ENCODE measurements around the gene DNMT3A.

DNMT3A gene

DNA sequence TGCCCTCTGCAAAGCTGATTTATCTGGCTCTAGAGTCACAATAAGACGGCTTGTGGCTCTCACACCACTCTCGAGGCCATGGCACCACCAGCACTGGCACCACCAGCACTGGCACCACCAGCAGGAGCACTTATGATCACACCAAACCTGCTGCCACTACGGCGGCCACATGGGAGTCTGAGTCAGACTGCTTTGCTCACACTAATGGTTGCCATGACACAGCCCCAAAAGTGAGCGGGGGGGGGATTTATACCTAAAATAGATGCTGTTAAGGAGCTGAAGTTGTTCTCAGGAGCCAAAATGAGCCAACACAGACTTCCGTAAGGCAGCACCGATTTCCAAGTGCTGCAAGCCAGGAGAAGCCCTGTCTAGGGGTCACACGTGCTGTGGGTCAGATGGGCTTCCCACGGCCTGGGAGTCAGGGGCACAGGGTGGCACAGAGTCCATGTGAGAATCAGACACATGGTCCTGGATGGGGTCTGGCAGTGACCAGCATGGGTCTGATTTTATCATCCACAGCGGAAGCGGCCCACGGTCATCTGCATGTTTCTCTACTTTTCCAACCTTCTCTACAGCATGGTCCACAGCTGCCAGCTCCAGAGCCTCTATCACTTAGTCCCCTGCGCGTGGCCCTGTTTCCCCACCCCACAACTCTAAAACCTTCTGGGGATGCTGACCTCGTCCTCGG, 16.7 kb downstream of the DNMT3A start:
- ATAC-seq (peak; percentile 17), DNase-seq (peak; percentile 56)

DNA sequence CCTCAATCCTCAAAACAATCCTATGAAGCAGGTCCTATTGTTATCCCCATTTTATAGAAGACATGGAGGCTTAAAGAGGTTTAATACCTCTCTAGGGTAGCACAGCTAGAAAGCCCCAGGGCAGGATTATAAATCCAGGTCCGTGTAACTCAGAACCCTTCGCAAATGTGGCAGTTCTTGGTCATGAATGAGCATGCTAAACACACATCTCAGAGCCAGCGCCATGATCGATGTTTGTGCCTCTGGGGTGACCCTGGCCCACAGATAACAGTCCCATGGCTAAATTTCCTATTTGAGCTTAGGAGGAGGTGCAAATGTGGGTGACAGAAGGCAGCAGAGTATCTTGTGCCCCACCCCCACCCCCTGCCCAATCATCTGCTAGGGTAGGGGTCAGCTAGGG, 17.5 kb downstream of the DNMT3A start:
- DNase-seq = no peak
- ATAC-seq = no peak

DNA sequence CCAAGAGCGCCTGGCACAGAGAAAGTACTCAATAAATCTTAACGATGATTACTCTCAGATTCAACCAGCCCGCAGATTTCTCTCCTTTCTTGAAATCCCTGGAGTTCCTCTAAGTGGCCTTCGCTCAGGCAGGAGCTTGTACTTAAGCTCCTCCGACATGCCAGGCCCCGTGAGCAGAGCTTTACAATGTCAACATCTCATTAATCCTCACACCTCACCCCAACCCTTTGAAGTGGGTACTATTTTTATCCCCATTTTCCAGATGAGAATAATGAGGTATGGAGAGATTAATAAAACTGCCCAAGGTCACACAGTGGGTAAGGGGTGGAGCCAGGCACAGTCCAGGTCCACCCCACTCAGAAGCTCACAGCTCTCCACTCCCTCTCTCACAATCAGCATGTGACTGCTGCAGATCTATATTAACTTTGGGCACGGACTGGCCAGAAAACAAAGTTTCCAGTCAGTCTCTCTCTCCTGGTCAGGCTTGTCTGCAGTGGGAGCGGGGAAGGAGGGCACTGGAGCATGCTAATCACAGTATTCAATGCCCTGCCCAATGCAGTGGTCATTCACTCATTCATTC, 18.0 kb downstream of the DNMT3A start:
- DNase-seq = no peak
- ATAC-seq = no peak

DNA sequence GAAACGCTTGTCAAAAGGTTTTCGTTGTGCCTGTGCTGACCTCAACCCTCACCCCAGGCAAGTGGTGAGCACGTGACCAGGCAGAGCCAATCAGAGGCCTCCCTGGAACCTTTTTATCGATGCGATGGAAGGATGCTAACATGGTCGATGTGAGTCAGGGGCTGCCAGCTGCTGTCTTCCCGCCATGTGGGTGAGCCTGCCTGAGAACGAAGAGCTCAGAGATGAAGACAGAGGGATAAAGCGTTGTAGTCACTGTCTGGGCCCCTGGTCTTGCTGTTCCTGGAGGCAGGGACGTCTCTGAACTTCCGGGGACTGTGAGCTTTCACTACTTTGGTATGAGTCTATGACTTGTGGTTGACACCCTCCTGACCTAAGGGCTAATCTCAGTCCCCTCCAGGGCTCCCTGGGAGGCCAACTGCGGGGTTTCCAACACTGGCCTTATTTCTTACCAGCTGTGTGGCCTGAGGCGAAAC, 18.6 kb downstream of the DNMT3A start:
- ATAC-seq (peak; percentile 84), DNase-seq (peak; percentile 75)

GRCh38 chr2:25322312-25322711, 19.4 kb downstream of the DNMT3A start:
- DNase-seq = no peak
- ATAC-seq = peak; percentile 24

GRCh38 chr2:25320077-25320476, 21.6 kb downstream of the DNMT3A start:
- DNase-seq (no peak), ATAC-seq (no peak)

- no peak for ATAC-seq
- no peak for DNase-seq
Measured at GRCh38 chr2:25316101-25316500, 25.6 kb downstream of the DNMT3A start.

GRCh38 chr2:25315316-25315680, 26.4 kb downstream of the DNMT3A start:
- DNase-seq (no peak), ATAC-seq (no peak)

- ATAC-seq (peak; percentile 87), DNase-seq (peak; percentile 94)
Measured at GRCh38 chr2:25314514-25315315, 27.0 kb downstream of the DNMT3A start.

- no peak for DNase-seq
- peak; percentile 16 for ATAC-seq
Measured at GRCh38 chr2:25313711-25314513, 27.8 kb downstream of the DNMT3A start.

- DNase-seq (peak; percentile 52), ATAC-seq (peak; percentile 11)
Measured at GRCh38 chr2:25312958-25313710, 28.6 kb downstream of the DNMT3A start.

GRCh38 chr2:25311865-25312575, 29.7 kb downstream of the DNMT3A start:
- ATAC-seq = no peak
- DNase-seq = no peak

GRCh38 chr2:25310965-25311864, 30.5 kb downstream of the DNMT3A start:
- ATAC-seq (no peak), DNase-seq (no peak)

GRCh38 chr2:25310709-25310964, 31.1 kb downstream of the DNMT3A start:
- no peak for DNase-seq
- no peak for ATAC-seq

- peak; percentile 79 for DNase-seq
- no peak for ATAC-seq
Measured at GRCh38 chr2:25309402-25309801, 32.3 kb downstream of the DNMT3A start.

- DNase-seq = no peak
- no peak for ATAC-seq
Measured at GRCh38 chr2:25308599-25308998, 33.1 kb downstream of the DNMT3A start.

DNA sequence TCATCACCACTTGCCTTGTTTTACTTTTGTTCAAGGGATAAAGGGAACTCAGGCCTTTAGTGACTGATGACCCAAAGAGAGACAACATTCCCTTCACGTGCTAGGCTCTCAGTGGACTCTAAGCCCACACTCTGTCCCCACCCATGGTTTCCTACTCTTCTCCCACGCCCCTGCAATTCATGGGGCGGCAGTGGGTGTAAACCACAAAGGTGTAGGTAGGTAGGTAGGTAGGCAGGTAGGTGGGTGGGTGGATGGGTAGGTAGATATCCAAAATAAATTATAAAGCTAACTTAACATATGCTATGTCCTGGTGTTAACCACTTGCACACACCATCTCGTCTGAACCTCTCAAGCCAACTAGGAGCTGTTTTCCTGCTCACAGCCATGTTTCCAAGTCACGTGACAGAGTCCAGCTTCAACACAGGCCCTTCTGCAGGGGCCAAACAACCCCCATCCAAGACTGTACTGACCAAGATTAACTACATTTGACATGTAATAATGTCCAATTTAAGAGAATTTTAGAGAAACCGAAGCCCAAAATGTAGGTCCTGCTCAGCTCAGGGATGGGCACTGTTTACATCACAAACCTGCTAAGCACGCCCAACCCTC, 33.7 kb downstream of the DNMT3A start:
- no peak for DNase-seq

GRCh38 chr2:25306777-25307368, 34.9 kb downstream of the DNMT3A start:
- ATAC-seq (no peak), DNase-seq (no peak)

More for the DNA sequence above, 33.7 kb downstream of the DNMT3A start:
- no peak for ATAC-seq

- ATAC-seq (no peak), DNase-seq (no peak)
Measured at GRCh38 chr2:25305775-25306174, 36.0 kb downstream of the DNMT3A start.
